MM.1S (cell line): ENCODE measurements around the gene SIRPG.

Experiments
- DNase-seq: peaks from one replicate; pipeline ENCODE4 v3.0.0-alpha.2; 2015
- H2AFZ ChIP-seq: fragments of 300-600 bp; sonication (generic); 2 replicates; pipeline ENCODE4 v1.6.0; 2016; ENCODE audit warnings: antibody characterized with exemption, low read length
- H3F3A ChIP-seq: fragments of 300-600 bp; sonication (generic); 2 replicates; pipeline ENCODE4 v1.6.1; 2016; ENCODE audit warnings: mild to moderate bottlenecking, antibody characterized with exemption, low read length, moderate library complexity, mixed read lengths; ENCODE audit not compliant: insufficient read depth
- H3K27ac ChIP-seq: fragments of 300-600 bp; sonication (generic); 2 replicates; pipeline ENCODE4 v1.5.1; 2016; ENCODE audit warnings: mild to moderate bottlenecking, low read length
- H3K27me3 ChIP-seq: fragments of 300-600 bp; sonication (generic); replicated peaks from 2 replicates; pipeline ENCODE4 v1.6.0; 2016; ENCODE audit warnings: low read length; ENCODE audit not compliant: insufficient read depth
- H3K36me3 ChIP-seq: fragments of 300-600 bp; sonication (generic); replicated peaks from 2 replicates; pipeline ENCODE4 v1.6.1; 2016; ENCODE audit warnings: mild to moderate bottlenecking, low read length, mixed read lengths; ENCODE audit not compliant: insufficient read depth
- H3K4me1 ChIP-seq: fragments of 300-600 bp; sonication (generic); 2 replicates; pipeline ENCODE4 v1.6.1; 2016; ENCODE audit warnings: low read length, mixed read lengths
- H3K4me2 ChIP-seq: fragments of 300-600 bp; sonication (generic); 2 replicates; pipeline ENCODE4 v1.6.0; 2016; ENCODE audit warnings: low read depth, low read length
- H3K4me3 ChIP-seq: fragments of 300-600 bp; sonication (generic); 2 replicates; pipeline ENCODE4 v1.5.1; 2016; ENCODE audit warnings: low read length, mixed read lengths
- H3K79me2 ChIP-seq: fragments of 300-600 bp; sonication (generic); 2 replicates; pipeline ENCODE4 v1.6.1; 2016; ENCODE audit warnings: mixed run types, low read length, mixed read lengths
- H3K9ac ChIP-seq: fragments of 300-600 bp; sonication (generic); 2 replicates; pipeline ENCODE4 v1.6.1; 2016; ENCODE audit warnings: low read length, mixed read lengths
- H3K9me2 ChIP-seq: fragments of 300-600 bp; sonication (generic); replicated peaks from 2 replicates; pipeline ENCODE4 v1.6.1; 2016; ENCODE audit warnings: mild to moderate bottlenecking, low read length, mixed read lengths; ENCODE audit not compliant: insufficient read depth
- H3K9me3 ChIP-seq: fragments of 300-600 bp; sonication (generic); replicated peaks from 2 replicates; pipeline ENCODE4 v1.6.1; 2016; ENCODE audit warnings: mild to moderate bottlenecking, low read length, mixed read lengths; ENCODE audit not compliant: insufficient read depth
- H4K20me1 ChIP-seq: fragments of 300-600 bp; sonication (generic); 2 replicates; pipeline ENCODE4 v1.6.1; 2016; ENCODE audit warnings: mild to moderate bottlenecking, low read length, moderate library complexity, mixed read lengths; ENCODE audit not compliant: insufficient read depth
- EZH2 ChIP-seq: fragments of 300-600 bp; sonication (generic); optimal IDR thresholded peaks from 2 replicates; pipeline ENCODE3; 2017; ENCODE audit warnings: low read depth, mild to moderate bottlenecking, antibody characterized with exemption, low read length, mixed read lengths
- EZH2phosphoT487 ChIP-seq: fragments of 300-600 bp; sonication (generic); IDR thresholded peaks from 2 replicates; pipeline ENCODE4 v1.6.1; 2018; ENCODE audit warnings: antibody characterized with exemption, low read length
- TF ChIP-seq, protein P1 (sequence below): fragments of 300-600 bp; sonication (generic); IDR thresholded peaks from 2 replicates; pipeline ENCODE4 v1.5.1; 2016; ENCODE audit warnings: antibody characterized with exemption, low read length, mixed read lengths

Gene SIRPG

DNA sequence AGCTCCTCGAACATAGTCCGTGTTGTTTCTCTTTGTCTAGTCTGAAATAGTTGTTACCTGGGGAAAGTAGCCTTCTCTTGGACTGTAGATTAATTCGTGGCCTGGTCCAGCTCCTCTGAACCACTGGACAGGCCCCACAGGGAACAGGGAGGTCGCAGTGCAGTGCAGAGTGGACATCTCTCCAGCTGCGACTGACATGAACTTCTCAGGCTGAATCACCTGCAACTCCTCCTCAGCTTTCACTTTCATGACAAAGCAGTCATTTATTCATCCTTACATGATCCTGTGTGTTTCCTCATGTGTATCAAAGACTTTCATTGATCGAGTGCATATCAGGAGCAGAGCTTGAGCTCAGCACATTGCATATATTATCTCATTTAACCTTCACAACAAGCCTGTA is 19.1 kb upstream of the SIRPG start:
- Histone ChIP-seq H3K9me2 (no peaks in the 10 kb centered on the region), H3K27ac (no peak overlapping the region), H3K27me3 (no peaks in the 10 kb centered on the region), H3K4me1 (no peaks in the 10 kb centered on the region), H3K79me2 (no peaks in the 10 kb centered on the region), H3K4me2 (no peak overlapping the region), H3K9me3 (no peaks in the 10 kb centered on the region), H4K20me1 (no peaks in the 10 kb centered on the region), H3K36me3 (no peaks in the 10 kb centered on the region), H3K9ac (no peak overlapping the region), H3F3A (no peaks in the 10 kb centered on the region), H3K4me3 (no peak overlapping the region), H2AFZ (no peak overlapping the region)
- no peak for DNase-seq
- no peak for TF ChIP-seq EZH2
- TF ChIP-seq EZH2phosphoT487: no peak
- TF ChIP-seq, protein P1, sequence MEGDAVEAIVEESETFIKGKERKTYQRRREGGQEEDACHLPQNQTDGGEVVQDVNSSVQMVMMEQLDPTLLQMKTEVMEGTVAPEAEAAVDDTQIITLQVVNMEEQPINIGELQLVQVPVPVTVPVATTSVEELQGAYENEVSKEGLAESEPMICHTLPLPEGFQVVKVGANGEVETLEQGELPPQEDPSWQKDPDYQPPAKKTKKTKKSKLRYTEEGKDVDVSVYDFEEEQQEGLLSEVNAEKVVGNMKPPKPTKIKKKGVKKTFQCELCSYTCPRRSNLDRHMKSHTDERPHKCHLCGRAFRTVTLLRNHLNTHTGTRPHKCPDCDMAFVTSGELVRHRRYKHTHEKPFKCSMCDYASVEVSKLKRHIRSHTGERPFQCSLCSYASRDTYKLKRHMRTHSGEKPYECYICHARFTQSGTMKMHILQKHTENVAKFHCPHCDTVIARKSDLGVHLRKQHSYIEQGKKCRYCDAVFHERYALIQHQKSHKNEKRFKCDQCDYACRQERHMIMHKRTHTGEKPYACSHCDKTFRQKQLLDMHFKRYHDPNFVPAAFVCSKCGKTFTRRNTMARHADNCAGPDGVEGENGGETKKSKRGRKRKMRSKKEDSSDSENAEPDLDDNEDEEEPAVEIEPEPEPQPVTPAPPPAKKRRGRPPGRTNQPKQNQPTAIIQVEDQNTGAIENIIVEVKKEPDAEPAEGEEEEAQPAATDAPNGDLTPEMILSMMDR: no peak

DNA sequence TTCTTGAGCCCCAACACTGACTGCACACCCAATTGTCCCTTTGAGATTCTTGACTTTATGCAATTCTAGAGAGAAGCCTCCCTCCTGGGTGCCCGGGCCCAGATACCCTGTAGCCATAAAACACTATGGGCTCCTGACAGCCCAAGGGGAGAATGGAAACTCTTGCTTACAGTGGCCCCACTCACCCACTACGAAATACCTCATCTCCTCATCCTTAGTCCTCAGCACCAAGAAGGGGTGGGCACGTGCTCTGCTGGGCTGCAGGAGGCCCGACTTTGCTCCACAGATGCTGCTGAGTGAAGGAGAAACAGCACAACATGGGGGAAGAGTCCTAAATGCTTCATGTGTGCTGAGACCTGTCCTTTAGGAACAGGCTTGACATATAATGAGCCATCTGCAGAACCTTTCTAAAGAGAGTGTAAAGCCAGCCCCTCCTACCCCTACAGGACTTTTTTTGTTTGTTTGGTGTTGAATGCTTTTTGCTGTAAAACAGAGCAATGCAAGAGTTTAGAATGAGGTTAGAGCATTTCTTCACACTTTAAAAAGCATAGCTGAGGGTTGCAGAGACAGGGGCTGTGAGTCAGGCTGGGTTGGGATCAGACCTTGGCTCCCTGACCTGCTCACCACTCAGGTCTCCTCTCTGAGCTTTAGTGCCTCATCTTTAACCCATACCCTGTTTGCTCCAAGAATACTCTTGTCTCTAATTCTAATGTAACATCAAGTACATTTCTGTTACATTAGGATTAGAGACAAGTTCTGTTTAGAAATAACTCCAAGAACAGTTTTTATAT is 17.6 kb upstream of the SIRPG start:
- no peaks in the 10 kb centered on the region for H4K20me1 ChIP-seq
- H3K4me3 ChIP-seq: no peak overlapping the region
- no peaks in the 10 kb centered on the region for H3K36me3 ChIP-seq
- no peaks in the 10 kb centered on the region for H3F3A ChIP-seq
- no peak overlapping the region for H3K27ac ChIP-seq
- no peaks in the 10 kb centered on the region for H3K9me2 ChIP-seq
- H3K4me2 ChIP-seq: no peak overlapping the region
- H2AFZ ChIP-seq: no peak overlapping the region
- H3K9ac ChIP-seq: no peak overlapping the region
- no peaks in the 10 kb centered on the region for H3K27me3 ChIP-seq
- TF ChIP-seq, protein P1: no peak
- TF ChIP-seq EZH2 (no peak), EZH2phosphoT487 (no peak)
- no peak for DNase-seq
- no peaks in the 10 kb centered on the region for H3K9me3 ChIP-seq
- no peaks in the 10 kb centered on the region for H3K79me2 ChIP-seq
- no peaks in the 10 kb centered on the region for H3K4me1 ChIP-seq

DNA sequence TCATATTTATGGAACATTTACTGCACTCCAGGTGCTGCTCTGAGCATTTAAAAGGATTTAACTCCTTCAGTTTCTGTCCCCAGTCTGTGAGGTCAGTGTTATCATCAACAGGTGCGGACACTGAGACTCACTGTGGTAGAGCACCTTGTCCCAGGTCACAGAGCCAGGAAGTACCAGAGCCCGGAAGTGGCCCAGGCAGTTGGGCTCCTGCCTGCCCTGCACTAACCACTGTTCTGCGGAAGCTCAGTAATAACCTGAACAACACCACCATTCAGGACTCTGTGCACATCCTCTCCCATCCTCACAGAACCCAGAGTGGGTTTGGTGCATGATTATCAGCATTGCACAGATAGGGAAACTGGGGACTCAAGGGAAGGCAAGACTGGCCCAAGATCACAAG is 16.8 kb upstream of the SIRPG start:
- H3K27me3 ChIP-seq: no peaks in the 10 kb centered on the region
- H3K79me2 ChIP-seq: no peaks in the 10 kb centered on the region
- no peaks in the 10 kb centered on the region for H3F3A ChIP-seq
- TF ChIP-seq EZH2 (no peak), EZH2phosphoT487 (no peak)
- TF ChIP-seq, protein P1: no peak
- no peak overlapping the region for H3K27ac ChIP-seq
- no peak overlapping the region for H2AFZ ChIP-seq
- no peaks in the 10 kb centered on the region for H3K9me2 ChIP-seq
- no peak for DNase-seq
- H3K9me3 ChIP-seq: no peaks in the 10 kb centered on the region
- no peaks in the 10 kb centered on the region for H4K20me1 ChIP-seq
- no peak overlapping the region for H3K4me3 ChIP-seq
- no peaks in the 10 kb centered on the region for H3K4me1 ChIP-seq
- H3K36me3 ChIP-seq: no peaks in the 10 kb centered on the region
- no peak overlapping the region for H3K4me2 ChIP-seq
- H3K9ac ChIP-seq: no peak overlapping the region
